NCI-H1092 treated with DMSO at 0.1 percent for 48 hours (cell line): ENCODE results near the gene MTA1.

Source experiments
- DNase-seq: peaks from one replicate; lab custom pipeline; 2025; lab: John Stamatoyannopoulos, UW

The MTA1 gene

DNA sequence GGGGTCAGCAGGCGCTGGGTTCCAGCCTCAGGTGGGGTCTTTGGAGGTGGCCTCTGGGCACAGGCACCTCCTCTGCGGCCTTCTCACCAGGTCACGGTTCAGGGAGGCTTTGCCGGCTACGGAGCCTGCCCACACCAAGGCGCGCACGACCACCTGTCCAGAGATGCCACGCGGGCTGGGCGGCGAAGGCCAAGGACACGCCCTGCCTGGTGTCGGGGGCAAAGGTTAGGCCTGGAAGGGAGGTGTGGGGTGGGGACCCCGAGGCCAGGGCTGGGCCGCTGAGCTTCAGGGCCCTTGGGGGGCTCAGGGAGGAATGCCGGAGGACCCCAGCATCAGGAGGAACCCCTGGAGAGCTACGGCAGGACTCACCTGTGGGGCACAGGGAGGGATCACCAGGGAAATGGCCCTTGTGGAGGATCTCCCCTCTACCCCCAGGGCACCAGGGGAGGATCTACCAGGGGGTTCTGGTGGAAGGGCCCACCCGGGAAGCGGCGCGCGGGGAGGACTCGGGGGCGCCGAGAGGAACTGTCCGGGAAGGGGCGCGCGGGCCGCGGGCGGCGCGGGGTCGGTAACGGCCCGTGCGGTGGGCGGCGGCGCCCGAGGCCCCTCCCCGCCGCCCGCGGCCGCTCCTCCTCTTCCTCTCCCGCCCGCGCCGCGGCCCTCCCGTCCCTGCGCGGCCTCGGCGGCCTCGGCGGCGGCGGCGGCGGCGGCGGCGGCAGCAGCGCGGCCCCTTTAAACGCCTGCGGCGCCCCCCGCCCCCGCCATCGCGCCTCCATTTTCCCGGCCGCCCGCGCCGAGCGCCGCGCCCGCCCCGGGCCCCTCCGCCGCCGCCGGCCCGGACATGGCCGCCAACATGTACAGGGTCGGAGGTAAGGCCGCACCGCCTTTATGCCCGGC, at the start of gene MTA1:
Gene MTA1 (plus strand): TSS at position 633 of the 897 bp plus-strand sequence. CDS start 209 bp downstream, at position 842.
- DNase-seq: peak; percentile 35

DNA sequence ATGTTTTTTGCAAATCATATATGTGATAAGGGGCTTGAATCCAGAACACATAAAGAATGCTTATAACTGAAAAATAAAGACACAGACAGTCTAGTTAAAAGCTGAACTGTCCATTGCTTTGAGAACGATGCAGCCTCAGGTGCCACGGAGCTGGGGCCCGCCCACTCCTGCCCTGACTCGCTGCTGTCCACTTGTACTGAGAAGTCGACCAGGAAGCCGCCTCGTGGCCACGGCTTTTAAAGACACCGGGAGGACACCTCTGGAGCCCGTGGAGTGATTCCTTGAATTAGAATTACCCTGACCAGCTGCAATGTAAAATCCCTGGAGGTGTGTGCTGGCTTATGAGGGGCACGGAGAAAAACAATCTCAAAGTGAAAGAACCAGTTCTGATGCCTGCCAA, 45.2 kb upstream of the MTA1 start:
- DNase-seq: no peak

DNA sequence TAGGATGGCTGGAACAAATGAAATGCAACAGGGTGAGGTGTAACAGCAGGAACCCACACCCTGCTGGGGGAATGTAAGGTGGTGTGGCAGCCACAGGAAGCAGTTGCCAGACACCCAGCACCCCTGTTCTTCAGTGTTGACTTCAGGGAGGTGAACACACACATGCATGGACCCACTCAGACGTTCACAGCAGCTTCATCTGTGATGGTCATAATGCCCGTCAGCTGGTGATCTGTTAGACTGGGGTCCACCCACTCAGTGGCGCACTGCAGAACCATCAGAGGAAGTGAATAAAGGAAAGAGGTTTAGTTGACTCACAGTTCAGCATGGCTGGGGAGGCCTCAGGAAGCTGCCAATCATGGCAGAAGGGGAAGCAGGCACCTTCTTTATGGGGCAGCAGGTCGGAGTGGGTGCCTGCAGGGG, 44.0 kb upstream of the MTA1 start:
- DNase-seq: no peak

DNA sequence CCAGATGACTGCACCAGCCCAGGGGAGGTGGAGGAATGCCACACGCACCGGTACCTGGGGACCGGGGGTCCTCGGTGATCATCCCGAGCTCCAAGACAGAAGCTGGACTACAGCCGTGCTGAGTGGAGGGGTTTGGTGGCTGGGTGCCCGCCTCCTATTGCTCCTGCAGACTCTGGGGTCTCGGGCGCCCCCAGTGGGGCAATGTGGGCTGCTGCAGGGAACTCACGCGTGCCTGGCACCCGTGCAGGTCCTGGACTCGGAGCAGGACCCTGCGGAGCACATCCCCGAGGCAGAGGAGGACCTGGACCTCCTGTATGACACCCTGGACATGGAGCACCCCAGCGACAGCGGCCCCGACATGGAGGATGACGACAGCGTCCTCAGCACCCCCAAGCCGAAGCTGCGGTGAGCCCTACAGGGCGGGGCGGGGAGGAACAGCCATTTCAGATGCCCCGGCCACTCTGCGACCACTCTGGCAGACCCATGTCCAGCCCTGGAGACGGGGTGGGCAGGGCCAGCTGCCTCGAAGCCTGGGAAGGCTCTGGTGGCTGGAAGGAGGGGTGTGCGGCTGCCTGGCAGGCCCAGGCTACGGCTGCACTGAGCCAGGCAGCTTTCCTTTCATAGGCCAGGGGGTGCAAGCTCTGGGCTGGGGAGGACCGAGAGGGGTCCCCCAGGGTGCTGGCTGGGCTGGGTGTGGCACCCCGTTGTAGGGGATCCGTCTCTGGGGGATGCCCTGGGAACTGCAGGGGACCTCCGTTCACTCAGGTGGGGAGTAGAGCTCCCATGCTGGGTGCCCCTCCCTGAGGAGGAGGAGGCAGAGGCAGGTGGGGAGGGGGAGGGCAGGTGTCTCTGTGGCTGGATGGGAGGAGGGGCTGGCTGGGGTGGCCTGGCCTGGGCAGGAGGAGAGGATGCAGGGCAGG, 42.8 kb upstream of the MTA1 start:
- DNase-seq: no peak

DNA sequence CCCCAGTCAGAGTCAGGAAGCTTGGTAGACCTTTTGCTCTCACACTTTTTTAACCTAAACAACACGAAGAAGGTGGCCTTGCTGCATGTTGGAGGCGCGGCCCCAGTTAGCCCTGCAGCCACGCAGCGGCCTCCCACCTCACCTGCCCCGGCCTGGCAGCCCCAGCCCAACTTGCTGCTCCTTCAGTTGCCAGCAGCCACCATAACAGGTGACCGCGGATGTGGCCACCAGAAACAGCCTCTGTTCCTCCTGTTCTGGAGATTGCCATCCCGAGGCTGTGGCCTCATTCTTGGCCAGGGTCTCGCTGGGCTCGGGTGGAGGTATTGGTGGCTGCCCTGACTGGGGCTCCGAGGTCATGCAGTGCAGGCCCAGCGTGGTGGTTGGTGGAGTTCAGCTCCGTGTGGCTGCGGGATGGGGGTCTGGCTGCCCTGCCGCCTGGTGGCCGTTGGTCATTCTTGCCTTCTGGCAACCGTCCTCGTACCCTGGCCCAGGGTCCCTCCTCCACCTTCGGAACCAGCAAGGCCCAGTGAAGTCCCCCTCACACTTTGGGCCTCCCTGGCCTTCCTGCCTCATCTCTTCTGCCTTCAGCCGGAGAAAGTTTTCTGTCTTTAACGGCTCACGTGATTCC, 42.0 kb upstream of the MTA1 start:
- DNase-seq: no peak

DNA sequence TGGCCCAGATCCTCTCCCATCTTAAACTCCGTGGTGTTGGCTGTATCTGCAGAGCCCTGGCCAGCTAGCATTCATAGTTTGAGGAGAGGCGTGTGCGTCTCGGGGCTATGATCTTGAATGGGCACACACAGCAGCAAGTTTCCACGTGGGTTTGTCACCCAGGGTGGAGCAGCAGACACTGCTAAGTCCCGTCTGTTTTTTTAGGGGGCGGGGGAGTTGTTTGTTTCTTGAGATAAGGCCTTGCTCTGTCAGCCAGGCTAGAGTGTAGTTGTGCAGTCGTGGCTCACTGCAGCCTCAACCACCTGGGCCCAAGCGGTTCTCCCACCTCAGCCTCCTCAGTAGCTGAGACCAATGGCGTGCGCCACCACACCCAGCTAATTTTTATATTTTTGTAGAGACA, 41.4 kb upstream of the MTA1 start:
- DNase-seq: no peak

DNA sequence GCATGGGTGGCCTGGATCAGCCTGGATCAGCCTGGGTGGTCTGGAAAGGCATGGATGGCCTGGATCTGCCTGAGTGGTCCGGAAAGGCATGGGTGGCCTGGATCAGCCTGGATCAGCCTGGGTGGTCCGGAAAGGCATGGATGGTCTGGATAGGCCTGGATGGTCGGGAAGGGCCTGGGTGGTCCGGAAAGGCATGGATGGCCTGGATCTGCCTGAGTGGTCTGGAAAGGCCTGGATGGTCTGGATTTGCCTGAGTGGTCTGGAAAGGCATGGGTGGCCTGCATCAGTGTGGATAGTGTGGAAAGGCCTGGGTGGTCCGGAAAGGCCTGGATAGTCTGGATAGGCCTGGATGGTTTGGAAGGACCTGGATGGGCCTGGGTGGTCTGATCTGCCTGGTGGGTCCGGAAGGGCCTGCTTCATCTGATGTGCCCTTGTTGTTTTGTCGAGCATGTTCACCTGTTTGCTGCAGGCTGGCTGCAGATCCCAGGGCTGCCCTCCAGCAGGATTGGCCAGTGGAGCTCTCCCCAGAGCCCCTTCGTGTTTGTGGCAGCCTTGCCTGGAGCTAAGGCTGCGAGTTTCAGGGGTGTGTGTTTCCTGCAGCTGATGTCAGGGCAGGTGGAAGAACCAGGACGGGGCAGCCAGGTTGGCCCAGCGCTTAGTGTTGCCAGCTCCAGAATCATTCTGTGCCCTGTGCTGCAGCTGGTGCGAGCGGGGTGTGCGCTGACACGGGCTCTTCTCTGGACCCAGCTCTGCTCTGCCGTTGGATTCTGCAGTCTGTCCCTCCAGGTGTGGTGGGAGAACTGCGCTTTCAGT, 40.5 kb upstream of the MTA1 start:
- DNase-seq: no peak

DNA sequence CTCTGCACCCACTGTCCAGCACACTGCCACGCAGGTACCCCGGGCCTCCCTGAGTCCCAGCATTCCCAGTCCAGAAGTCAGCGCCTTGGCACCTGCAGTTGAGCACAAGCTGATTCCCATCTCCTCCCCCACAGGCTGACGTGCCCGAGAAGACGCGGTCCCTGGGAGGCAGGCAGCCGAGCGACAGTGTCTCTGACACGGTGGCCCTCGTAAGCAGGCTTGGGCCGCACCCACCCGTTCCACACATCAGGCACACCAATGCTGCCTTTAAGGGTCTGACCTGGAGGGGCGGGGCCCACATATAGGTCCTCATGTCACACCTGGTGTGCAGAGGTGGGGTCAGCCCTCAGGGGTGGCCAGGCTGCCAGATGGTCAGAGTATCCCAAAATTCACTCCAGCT, 39.7 kb upstream of the MTA1 start:
- no peak for DNase-seq

DNA sequence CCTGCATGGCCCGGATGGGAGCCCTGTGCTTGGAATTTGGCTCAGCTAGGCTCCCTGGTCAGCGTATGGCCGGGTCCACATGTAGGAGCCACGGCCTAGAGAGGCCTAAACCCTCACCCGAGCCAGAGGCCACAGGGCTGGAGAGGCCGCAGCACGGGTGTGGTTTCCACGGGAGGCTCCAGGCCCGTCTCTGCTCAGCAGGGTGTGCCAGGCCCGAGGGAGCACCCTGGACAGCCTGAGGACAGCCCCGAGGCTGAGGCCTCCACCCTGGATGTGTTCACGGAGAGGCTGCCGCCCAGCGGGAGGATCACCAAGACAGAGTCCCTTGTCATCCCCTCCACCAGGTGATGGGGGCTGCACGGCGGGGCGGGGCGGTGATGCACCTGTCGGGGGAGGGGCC, 38.9 kb upstream of the MTA1 start:
- no peak for DNase-seq

DNA sequence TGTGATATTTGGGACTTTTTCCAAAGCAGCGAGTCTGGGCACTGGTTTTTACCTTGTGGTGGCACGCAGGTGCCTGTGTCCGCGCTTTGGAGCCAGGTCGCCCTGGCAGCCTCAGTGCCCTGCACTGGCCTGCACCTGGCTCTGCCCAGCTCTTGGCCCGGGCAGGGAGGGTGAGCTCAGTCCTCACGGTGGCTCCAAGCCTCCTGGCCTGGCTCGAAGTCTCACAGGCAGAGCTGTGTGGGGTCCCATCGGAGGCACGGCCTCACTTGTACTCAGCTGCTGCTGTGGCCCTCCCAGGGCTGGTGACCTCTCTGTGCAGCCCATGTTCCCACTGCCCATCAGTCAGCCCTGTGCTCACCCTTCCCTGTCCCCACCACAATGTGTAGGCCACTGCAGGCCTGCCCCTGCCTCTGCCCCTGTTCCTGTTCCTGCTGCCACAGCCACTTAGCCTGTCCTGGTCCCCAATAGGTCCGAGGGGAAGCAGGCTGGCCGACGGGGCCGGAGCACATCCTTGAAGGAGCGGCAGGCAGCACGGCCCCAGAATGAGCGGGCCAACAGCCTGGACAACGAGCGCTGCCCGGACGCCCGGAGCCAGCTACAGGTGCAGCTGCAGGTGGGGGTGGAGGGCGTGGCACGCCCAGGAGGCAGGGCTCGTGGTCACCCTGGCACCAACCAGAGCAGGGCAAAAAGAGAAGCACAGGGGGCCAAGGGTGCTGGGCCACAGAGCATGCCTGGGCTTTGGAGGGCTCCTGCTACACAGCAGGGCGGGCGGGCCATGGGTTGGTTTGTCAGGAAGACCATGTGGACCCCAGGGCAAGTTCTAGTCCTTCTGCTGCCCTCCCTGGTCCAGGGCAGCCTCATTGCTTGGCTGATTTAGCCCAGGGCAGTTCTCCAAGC, 37.9 kb upstream of the MTA1 start:
- no peak for DNase-seq

DNA sequence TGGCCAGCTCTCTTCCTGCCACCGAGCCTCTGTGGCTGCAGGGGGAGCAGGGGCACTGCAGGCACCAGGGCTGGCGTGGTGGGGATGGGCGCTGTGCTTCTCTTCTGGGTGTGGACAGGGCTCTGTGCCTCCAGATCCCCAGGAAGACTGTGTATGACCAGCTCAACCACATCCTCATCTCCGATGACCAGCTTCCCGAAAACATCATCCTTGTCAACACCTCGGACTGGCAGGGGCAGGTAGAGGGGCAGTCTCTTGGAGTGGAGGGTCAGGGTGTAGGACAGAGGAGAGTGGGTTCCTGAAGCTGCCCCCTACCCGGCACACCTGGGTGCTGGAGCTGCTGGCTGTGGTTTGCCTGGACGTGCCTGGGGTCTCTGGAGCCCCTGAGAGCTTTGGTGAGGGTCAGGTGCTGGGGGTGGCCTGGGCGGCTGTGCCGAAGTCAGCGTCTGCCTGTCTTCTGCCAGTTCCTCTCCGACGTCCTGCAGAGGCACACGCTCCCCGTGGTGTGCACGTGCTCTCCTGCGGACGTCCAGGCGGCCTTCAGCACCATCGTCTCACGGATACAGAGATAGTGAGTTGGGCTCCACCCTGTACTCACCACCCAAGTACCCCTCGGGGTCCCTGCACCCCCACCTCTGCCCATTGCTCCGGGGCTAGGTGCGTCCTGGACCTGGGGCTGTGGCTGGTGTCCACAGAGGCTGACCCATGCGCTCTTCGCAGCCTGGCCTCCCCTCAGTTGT, 37.1 kb upstream of the MTA1 start:
- DNase-seq: no peak

DNA sequence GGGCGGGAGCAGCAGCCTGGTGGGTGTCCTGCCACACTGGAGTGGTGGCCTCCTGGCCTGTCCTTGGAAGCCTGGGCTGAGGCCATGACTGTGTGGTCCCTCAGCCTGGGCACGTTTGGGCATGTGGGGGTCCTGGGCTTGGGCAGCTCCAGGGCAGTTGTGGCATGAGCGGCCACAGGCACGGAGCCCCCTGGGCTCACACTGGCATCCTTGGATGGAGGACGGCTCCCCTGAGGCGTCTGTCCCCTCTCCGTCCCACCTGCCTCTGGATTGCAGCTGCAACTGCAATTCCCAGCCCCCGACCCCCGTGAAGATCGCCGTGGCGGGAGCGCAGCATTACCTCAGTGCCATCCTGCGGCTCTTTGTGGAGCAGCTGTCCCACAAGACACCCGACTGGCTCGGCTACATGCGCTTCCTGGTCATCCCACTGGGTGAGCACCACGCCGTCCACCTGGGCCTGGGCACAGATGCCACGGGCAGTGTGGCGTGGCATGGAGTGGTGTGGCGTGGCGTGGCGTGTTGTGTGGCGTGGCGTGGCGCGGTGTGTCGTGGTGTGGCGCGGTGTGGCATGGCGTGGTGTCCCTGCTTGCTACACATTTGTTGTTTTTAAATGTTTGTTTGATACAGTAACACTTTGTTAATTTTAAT, 36.4 kb upstream of the MTA1 start:
- DNase-seq: no peak

DNA sequence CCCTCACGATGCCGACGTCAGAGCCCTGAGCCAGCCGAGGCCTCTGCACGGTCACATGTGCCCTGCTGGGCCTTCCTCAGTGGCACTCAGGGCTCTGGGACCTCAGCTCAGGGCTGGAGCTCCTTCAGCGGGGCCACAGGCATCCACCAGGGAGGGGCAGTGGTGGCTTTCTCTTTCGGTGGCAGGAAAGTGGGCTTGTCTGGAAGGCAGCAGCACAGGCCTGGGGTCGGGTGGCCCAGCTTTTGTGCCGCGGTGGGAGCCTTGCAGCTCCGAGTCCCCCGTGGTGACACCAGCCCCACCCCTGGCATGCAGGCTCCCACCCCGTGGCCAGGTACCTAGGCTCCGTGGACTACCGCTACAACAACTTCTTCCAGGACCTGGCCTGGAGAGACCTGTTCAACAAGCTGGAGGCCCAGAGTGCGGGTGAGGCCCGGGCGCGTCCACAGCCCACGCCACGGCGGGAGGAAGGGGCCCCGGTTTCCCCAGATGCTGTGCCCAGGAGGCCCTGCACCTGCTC, 35.5 kb upstream of the MTA1 start:
- no peak for DNase-seq

DNA sequence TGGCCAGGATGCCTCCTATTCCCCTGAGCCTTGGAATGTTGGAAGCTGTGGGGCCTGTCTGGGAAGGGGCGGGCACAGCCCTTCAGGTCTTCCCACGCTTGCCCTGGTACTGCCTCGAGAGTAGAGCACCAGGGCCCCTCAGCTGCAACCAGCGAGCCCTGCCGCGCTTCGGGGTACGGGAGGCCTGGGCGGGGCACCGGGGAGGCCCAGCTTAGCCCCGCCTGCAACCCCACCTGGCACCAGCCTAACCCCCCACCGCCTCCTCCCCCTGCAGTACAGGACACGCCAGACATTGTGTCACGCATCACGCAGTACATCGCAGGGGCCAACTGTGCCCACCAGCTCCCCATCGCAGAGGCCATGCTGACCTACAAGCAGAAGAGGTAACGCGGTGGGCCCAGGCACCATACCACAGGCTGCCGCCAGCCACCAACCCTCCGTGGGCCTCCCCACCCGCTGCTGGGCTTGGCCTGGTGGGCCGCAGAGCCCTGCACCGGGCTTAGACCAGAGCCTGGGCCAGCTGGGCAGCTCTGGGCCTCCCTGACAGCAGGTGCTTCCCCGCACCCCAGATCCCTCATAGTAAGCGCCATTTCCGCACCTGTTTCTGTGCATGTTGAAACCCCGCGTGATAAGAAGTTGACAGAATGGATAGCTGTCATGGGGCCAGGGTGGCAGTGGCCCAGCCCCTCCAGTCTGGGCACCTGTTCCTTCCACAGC, 34.9 kb upstream of the MTA1 start:
- no peak for DNase-seq

DNA sequence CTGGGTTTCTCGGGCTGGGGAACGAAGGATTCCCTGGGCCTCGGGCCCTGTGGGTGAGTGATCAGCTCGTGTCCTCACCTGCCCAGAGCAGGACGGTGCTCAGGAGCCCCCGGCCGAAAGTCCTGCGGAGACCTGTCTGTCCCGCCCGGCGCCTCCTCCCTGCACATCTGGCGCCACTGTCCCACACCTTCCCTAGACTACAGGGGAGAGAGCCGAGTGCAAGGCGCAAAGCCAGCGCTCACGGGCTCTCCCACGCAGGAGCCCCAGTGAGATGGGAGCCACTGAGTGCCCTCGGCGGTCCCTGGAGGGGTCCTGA, 34.3 kb upstream of the MTA1 start:
- DNase-seq: no peak

DNA sequence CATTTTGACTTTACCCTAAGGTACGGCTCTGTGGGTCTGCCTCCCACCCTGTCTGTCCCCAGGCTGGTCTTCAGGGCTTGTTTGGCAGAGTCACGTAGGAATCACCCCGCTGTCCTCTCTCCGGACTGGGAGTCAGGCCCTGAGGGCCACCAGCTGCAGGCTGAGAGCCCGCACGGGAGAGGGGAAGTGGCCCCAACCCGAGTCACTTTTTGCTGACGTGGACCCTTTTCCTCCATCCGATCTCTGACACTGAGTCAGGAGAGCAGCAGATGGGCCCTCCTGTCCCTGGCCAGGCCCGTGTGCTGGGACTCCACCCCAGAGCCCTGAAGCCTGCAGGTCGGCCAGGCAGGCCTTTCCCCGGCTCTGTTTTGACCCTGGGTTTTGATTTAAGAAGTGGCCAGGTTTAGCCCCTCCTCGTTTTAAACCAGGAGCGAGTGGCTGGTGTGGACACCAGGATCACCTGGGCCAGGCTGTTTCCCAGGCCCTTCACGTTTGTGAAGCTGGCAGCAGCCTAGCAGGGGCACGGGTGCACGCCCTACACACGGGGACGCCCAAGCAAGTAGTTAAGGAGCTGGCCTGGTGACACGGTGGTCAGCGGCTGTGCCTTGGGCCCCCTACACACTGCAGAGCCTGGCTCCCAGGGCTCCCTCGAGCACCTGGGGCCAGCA, 33.8 kb upstream of the MTA1 start:
- DNase-seq: no peak

DNA sequence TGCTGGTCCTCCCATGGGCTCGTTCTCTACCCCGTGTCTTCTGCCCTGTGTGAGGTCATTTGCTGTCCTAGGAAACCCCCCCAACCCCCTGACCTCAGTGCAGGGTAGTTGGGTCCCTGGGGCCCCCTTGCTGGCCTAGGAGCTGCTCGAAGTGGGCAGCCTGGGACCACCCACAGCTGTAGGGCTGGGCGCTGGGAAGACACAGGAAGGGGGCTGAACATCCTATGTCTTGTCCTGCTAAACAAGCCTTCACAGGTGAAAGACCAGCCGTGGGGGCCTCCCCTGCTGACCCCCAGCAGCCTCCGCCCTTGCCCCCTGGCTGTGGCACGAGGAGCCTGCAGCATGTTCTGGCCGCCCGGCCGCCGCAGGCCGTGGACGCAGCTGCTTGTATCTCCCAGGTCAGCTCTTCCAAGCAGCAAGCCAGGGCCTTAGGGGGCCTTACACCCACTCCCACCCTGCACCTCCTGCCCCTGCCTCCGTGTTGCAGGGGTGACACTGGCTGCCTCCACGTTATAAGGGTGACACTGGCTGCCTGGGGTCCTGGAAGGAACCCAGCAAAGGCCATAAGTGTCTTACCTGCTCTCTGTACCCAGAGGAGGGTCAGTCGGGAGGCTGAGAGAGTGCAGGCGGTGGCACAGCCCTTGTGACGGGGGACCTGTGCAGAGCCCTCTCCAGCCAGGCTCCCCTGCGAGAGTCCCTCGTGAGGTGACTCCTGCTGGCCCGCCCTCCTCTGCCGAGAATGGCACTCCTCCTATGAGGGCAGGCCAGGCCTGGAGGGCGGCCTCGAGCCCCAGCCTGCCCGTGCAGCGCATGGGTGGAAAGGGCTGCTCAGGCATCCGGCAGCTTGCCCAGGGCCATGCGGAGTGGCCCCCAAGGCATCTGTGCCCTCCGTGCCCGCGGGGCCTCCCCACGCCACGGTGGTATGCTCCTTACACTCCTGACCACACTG, 32.8 kb upstream of the MTA1 start:
- no peak for DNase-seq
